Activated CD4-positive, CD25-positive, alpha-beta regulatory T cell treated with anti-CD3 and anti-CD28 coated beads, Interleukin-2, amount 50 U/mL, for 16 hours (primary cell): ENCODE data around the gene METRN.

Experiments used
- DNase-seq: peaks from one replicate; pipeline ENCODE4 v3.0.0-alpha.2; 2020; ENCODE audit warnings: low read depth, low spot score

The METRN gene

DNA sequence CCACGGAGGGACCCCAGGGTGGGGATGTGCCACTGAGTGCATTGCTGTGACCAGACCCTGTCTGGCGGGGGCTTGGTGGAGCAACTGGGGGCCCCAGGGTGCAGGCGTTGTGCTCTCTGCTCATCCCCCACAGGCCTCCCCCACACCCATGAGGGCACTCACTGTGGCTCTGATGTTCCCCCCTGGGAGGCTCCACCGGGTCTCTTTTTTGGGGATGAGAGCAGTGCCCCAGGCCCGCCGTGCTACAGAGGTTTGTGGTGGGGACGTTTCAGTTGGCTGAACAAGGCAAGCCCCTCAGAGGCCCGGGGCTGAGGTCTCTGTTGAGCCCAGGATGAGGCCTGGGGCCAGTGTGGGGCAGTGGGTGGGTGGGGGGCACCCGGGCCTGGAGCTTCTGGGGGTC, 8.8 kb downstream of the METRN start:
- DNase-seq, result no peak

DNA sequence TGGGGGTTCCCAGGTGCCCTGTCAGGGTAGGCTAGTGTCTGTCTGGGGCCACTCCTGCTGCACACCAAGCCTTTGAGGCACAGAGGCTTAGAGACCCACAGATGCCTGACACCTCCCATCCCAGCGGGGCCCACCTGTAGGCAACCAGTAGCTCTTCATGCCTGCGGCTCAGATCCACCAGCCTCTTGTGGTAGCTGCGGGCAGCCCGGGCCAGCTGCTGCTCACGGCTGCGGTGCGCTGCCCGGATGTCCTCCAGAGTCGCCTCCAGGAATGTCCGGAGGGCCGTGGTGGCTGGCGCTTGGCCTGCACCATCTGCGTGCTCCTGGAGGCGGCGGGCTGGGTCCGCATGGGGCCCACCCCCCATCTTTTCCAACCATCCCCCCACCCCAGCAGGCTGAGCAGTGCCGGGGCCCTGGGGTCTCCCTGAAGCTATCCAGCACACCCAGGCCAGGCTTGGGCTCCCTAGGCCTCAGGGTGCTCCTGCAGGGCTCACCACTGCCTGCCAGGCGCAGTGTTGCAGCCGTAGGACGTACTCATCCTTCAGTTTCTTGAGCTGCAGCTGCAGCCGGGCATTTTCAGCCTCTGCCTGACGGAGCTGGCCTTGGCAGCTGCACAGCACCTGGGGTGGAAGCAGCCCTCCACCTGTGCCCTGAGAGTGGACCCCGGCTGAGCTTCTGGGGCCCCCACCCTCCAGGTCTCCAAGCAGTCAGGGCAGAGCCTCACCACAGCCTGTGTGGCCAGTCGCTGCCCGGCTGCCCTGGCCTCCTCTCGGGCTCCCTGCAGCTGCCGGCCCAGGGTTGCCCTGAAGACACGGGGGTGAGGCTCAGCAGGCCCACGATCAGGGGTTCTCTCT, 9.5 kb downstream of the METRN start:
- DNase-seq, result no peak

DNA sequence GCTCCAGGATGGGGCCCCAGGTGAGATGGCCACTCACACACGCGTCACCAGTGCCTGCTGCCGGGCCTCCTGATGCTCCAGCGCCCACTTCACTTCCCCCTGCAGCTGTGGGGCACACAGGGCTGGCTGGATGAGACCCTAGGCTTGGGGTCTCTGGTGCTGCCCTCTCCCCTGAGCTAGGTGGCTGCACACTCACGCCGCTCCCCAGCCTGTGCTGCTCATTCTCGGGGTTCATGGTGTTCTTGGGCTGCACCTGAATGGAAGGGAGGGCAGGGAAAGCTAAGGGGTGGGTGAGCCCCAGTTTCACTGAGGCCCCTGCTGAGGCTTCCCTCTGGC, 10.1 kb downstream of the METRN start:
- no peak for DNase-seq

DNA sequence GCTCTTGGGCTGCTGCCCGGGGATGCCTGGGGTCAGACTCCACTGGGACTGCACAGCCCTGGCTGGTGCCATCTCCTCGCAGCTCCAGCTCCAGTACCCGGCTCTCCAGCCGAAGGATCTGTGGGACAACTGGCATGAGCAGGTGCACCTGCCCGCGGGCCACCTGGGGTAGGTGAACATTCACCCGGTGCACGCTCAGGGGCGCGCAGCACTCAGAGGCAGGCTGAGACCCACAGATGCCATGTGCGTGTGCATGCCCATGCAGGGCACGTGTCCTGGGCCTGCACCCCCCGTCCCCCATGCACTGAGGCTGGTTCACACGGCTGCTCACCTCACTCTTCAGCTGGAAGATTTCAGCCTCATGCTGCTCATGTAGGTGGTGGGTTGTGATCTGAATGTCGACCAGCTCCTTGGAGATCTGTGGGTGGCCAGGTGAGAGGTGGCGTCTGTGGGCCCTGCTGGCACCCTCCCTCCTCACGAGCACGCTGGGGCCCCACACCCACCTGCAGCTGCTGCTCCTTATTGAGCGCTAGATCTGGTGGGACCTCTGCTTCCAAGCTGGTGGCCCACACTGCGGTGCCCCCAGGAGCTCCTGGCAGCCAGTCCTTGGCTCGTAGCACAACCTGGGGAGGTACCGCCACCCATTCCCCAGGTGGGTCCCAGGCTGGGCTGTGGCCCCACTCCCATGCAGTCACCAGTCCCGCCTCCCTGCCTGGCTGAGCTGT, 10.7 kb downstream of the METRN start:
- DNase-seq, result no peak

DNA sequence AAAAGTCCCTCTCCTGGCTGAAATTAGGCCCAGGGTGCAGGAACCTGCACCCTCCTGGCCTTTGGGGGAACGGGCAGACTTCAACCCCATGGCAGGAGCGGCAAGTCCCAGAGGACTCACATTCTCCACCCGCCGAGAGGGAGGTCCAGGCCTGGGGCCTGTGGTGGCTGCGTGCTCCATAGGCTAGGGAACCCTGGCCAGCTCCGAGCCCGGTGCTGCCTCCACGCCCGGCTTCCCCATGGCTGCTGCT, 11.2 kb downstream of the METRN start:
- no peak for DNase-seq

DNA sequence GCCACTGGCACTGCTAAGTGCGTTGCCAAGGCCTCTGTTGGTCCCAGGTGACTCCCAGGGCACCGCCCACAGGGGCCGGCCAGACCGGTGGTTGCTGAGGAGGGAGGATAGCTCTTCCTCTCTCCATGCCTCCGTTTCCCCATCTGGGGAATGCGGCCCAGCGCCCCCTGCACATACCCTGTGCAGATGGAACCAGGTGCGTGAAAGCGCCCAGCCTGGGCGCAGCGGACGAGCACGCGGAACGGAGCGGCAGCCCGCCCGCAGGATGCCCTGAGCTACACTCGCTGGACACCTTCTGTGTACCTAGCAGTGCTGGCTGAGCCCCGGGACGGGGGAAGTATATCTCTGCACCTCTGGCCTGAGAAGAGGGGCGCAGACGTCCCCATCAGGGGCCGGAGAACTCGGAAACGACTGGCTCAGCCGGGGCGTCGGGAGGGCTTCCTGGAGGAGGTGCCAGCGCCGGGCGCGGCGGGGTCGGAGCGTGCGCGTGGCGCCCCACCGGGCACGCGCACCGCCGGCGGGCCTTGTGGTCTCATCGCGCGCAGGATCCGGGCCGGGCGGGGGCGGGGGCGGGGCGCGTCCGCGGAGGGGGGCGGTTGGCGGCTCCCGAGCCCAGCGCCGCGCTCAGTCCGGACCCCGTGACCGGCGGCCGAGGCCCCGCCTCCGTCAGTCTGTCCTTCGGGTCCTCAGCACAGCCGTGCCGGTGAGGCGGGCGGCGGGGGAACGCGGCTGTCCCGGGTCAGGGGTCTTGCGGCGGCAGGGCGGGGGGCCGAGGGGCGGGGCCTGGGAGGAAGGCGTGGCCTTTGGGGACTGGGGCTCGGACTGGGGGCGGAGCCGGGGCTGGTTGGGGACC, 11.7 kb downstream of the METRN start, which contains the start of the genes CCDC78 and HAGHL:
Gene CCDC78, minus strand, starts transcription at position 6 of the 853 bp plus-strand sequence. CDS start 76 bp downstream, outside the sequence.
Gene HAGHL, plus strand, starts transcription at position 669 of the 853 bp plus-strand sequence. CDS start 404 bp downstream, outside the sequence.
- DNase-seq, result no peak

DNA sequence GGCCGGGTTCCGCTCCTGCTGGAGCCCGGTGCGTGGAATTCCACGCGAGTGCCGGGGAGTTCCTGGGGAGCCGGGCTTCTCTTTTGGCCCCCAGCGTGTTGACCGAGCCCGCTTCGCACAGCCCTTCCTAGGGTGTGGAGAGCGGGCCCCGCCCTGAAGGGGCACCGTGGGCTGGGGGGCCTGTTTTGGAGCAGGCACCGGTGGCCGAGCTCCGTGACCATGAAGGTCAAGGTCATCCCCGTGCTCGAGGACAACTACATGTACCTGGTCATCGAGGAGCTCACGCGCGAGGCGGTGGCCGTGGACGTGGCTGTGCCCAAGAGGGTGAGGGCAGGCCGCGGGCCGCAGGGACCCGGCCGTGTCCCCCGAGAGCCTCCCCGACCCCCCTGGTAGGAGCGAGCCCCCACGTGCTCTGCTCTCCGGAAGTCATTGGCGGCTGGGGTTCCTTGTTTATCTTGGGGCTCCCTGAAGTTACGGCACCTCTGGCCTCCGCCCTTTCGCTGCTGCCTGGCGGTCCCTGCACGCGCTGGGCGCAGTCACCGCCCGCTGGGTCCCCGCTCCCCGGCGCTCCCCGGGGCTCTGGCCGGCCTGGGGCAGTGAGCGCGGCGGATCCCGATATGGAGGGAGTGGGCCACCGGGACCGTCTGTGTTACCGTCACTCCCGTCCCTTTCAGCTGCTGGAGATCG, 12.5 kb downstream of the METRN start:
- no peak for DNase-seq

DNA sequence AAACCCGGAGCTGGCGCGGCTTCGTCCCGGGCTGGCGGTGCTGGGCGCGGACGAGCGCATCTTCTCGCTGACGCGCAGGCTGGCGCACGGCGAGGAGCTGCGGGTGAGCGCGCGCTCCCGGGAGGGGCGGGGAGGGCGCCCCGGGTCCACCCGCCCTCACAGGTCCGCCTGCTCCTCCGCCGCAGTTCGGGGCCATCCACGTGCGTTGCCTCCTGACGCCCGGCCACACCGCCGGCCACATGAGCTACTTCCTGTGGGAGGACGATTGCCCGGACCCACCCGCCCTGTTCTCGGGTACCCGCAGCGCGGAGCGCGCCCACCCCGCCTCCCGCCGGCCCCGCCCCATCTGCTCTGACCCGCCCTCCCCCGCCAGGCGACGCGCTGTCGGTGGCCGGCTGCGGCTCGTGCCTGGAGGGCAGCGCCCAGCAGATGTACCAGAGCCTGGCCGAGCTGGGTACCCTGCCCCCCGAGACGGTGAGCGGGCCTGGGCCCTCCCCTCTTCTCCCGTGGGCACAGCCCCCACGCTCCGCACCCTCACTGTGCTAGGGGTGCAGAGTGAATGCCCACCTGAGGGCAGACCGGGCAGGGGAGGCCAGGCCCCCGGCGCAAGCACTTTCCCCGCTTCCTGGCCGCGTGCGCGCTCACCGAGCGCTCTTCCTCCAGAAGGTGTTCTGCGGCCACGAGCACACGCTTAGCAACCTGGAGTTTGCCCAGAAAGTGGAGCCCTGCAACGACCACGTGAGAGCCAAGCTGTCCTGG, 13.4 kb downstream of the METRN start:
- DNase-seq, result no peak

DNA sequence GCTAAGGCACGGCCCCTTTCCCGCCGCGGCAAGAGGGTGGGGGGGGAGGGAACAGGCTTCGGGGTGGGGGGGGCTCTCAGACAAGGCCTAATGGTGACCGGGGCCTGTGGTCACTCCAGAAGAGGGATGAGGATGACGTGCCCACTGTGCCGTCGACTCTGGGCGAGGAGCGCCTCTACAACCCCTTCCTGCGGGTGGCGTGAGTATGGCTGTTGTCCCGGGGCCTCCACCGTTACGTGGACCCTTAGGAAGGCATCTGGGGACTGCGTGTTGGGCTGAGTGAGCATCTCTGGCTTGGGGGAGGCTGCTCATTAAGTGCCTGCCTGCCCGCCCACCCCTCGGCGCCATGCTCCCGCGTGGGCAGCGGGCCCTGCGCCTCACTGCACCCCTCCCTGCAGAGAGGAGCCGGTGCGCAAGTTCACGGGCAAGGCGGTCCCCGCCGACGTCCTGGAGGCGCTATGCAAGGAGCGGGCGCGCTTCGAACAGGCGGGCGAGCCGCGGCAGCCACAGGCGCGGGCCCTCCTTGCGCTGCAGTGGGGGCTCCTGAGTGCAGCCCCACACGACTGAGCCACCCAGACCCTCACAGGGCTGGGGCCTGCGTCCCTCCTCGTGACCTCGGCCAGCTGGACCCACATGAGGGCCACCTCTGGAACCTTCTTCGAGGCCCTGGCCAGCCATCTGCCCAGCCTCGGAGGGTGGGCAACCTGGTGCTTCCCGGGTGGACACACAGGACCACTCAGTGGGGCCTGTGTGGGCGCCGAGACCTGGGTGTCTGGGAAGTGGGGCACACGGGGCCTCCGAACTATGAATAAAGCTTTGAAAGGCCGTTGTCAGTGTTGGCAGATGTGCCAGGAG, 14.2 kb downstream of the METRN start:
- DNase-seq, result no peak

DNA sequence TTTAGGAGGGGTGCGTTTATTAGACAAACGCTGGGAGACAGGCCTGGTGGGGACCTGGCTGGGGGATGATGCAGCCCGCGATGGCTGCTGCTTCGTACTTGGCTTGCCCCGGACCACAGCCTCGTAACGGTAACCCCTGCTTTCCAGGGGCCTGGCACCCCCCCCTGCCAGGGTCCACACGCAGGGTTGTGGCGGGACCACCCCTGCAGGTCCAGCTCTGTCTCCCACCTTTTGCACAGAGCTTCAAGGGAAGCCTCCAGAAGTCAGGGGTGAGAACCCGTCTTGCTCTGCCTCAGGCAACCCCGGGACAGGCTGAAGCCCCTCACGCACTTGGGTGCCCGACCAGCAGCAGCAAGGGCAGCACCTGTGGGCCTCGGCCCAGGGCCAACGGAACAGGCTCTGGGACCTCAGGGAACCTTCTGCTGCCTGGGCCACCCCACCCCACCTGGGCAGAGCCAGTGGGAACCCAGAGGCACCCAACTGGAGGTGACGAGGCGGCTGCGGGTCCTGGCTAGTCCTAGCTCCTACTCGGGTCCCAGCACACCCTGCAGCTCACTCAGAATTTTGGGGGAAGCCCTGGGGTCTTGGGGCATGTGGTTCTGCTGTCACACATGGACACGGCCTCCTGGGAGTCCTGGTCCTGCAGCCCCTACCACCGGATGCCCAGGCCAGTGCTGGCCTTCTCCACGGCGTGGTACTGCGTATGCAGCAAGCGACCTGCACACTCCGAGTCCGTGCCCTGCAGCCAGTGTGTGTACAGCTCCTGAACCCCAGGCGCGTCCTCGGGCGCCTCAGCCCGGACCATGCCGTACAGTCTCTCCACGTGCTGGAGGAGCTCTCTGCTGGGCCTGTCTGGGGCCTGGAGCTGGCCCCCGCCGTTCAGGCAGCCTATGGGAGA, 15.1 kb downstream of the METRN start:
- DNase-seq, result no peak

DNA sequence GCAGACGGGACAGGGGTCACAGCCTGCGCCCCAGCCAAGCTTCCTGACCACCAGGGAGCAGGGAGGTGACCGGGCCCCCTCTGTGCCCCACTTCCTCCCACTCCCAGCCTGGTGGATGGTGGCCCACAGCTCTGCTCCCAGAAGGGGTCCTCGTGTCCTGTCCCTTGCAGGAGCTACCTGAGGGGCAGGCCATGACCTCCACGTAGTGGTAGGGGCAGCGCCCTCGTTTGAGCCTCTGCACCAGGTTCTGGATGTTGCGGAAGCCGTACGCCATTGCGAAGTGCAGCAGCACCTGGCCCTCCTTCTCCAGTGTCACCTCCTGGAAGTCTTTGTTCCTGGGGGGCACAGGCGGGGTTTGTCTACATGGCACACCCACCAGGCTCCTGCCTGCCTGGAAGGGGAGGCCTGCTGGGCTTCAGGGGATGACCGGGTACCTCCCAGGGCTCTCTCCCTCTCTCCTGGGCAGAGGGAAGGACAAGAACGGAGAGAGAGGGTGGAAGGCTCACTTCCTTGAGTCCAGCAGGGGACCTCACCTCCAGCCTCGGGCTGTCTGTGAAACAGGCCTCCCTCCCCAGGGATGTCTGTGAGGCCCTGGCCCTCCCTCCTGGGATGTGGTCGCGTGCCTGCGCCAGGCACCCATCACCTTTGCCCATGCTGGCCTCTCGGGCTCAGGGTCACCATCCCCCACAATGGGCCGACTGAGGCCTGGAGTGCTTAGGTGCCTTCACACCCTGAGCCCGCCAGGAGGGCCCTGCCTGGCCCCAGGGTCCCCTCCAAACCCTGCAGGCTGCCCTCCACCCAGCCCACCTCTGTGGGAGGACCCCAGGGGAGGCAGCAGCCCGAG, 16.0 kb downstream of the METRN start:
- DNase-seq, result no peak

DNA sequence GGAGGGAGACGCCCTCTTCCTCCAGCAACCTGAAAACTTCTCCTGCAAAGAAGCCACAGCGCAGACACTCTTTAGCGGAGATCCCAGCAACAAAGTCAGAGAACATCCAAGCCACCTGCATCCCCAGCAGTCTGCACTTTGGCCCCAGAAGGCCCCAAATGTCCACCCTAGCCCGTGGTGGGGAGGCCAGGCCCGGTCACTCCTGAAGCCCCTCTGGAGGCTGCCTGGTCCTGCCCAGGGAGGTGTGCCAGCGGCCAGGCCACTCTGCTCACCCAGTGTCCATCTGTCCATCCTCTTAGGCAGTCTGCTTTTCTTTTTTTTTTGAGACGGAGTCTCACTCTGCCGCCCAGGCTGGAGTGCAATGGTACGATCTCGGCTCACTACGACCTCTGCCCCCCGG, 17.4 kb downstream of the METRN start:
- DNase-seq, result no peak

DNA sequence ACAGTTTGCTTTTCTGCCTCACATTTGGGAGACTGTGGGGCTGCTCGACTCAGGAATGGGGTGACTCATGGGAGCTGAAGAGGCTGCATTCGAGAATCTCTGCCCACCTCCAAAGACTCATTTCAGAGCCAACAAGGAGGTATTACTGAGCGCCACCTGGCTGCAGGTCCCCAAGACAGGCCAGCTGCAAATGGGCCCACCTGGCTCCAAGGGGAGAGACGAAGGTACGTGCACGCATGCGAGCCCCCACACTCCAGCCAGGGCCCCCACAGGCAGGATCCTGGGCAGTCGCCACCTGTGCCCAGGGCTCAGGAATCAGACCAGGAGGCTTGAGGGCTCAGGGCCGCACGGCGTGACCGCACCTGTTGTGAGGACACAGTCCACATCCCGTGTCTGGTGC, 18.0 kb downstream of the METRN start:
- DNase-seq, result no peak

DNA sequence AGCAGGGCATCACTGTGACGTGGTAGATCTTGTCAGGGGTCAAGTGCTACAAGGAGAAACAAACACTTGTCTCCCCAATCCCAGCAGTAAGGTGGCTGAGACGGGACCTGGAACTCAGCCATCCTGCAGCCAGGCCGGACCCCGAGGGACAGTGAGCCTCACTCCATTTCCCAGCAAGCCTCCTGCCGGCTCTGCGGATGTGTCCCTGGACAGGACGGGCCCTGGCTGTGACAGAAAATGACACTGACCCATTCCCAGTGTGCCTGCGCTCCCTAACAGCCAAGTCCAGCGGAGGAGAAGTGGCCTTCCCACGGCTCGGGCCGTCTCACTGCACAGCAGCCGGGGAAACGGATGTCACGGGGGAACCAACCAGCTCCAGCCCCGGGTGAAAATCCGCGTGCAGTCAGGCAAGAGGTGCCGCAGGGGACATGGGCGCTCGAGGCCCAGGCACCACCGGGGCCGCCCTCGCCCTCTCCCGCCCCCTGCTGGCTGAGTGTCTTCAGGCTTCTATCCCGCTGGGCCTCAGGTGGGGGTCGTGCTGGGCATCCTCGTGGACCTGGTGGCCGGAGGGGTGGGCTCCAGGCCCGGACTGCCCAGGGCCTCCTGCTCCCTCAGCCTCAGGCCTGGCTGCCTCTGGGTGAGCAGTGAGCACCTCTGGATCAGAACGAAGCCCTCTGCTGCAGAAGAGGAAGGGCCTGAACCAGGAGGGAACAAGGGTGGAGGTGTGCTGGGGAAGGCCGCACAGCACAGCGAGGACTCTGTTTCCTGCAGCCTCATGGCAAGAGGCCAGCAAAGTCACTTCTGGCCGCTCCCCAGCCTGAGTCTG, 18.7 kb downstream of the METRN start:
- no peak for DNase-seq

DNA sequence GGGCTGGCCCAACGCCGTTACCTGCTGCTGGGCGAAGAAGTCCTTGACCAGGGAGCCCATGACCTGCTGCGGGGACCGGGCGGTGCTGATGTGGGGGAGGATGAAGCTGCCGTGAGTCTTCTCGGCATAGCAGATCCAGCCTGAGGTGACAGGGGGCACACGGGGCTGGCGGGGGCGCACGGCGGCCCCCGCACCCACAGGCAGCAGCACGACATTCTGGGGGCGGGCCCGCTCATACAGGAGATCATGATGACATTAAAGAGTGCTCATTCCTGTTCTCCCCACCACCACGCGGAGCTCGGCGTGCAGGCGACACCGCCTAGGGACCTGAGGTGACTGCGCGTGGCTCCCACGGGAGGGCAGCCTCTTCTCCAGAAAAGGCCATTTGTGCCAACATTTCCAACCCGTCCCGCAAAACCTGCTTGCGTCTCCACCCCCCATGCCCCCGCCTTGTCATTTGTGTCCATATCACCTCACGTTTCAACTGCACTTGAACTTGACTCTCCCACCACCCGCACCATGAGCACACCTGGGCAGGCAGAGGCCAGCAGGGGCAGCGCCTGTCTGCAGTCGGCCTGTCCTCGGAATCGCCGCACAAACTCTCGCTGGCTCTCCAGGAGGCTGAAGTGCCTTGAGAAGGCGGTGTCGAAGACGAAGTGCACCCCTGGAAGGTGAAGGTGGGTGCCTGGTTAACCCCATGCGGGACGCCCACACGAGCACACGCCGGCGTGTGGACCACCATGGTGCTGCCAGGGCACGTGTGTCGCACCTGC, 19.5 kb downstream of the METRN start:
- no peak for DNase-seq
